ENCODE measurements around the gene CCDC92.
A peak's percentile ranks its signal among the peaks of the same experiment; 100 is the strongest.

CCDC92 gene

GRCh38 chr12:124001343-124001742 is 28.7 kb upstream of the CCDC92 start:
- DNase-seq, result no peak

DNA sequence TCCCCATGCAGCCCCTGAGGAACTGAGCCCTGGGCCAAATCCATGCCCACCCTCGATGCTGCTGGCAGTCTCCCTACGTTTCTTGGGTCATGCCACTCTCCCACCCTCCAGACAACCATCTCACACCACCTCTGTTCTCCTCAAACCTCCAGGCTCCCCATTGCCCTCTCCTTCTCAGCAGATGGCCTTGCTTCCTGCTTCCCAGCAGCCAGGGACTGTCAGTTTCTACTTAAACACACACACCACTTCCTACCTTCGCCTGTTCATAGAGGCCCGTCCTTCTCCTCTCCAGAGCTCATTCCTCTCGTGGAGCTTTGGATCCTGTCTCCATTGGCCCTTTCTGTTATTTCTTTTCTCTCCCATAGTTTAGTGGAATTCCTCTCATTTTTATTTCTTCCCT is 27.5 kb upstream of the CCDC92 start:
- no peak for DNase-seq

GRCh38 chr12:123998991-123999359 is 26.3 kb upstream of the CCDC92 start:
- DNase-seq, result no peak

- no peak for DNase-seq
These were observed 25.8 kb upstream of the CCDC92 start for GRCh38 chr12:123998344-123998990.

GRCh38 chr12:123997908-123998307 is 25.3 kb upstream of the CCDC92 start:
- no peak for DNase-seq

GRCh38 chr12:123997033-123997822 is 24.6 kb upstream of the CCDC92 start:
- no peak for DNase-seq

- no peak for DNase-seq
These were observed 23.9 kb upstream of the CCDC92 start for GRCh38 chr12:123996581-123996980.

DNA sequence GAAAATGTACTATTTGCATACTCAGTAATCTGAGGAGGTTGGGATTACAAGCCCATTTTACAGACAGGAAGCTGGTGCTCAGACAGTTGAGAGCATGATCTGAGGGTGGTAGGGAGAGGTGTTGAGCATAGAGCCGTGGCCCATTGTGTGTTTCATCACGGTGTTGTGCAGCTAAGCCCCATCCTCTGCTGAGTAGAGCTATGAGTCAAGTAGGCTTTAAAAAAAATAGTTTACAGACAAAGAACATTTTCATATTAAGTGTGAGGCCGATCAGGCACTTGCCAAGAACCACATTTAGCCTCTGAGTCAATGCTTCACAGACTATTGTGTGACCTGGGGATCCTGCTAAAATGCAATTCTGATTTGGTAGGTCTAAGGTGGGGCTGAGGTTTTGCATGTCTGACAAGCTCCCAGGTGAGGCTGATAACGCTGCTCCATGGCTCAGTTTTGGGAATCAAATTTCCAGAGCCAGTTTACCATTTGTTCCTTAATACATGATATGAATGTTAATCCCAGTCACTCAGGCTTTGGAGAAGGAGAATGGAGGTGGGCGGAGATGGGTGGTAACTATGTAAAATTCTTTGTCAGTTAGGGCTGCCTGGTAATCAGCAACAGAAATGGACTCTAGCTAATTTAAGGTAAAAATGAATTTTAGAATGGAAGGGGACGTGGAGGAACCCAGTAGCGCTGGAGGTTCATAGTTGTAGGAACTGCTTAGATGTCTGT is 22.6 kb upstream of the CCDC92 start:
- DNase-seq, result peak; percentile 58

GRCh38 chr12:123992118-123992825 is 19.6 kb upstream of the CCDC92 start:
- DNase-seq, result no peak

DNA sequence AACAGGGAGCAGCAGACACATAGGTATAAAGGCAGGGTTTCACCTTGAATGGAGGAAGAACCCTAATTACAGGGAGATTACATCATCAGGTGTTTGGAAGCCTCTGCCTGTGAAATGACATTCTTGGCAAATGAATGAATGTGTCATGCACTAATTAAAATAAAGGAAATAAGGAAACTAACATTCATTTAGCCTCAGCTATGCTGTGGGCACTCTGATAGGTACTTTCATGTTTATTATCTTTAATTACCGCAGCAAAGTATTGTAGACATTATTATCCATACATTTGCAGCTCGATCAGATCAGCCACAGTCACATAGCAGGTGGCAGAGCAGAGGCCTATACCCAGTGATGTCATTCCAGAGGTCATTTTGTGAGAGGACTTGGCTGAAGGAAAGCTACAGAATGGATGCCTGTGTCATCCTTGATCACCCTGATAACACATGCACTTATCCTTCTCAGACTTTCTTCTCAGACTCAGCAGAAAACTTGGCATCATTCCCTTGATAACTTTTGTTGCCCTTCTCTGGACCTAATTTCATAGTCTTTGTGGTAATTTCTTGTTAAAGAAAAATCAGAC is 18.8 kb upstream of the CCDC92 start:
- DNase-seq, result no peak

DNA sequence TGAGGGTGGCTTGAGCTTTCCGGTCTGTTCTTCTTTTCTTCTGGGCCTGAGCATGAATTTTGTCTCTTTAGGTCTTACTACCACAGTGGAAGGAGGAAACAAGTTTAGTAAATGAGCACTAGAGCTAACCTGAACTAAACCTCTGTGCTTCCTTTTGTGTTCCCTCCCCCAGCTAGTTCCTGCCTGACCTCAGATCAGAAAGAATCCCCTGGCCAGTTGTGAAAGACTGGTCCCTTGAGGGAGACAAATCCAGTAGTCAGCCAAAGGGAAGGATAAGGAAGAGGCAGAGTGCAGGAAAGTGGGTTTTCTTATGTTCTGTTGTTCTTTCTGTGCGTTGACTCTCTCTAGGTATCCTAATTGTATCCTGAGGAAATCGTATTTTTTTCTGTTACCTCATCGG is 17.9 kb upstream of the CCDC92 start:
- DNase-seq, result peak; percentile 72

DNA sequence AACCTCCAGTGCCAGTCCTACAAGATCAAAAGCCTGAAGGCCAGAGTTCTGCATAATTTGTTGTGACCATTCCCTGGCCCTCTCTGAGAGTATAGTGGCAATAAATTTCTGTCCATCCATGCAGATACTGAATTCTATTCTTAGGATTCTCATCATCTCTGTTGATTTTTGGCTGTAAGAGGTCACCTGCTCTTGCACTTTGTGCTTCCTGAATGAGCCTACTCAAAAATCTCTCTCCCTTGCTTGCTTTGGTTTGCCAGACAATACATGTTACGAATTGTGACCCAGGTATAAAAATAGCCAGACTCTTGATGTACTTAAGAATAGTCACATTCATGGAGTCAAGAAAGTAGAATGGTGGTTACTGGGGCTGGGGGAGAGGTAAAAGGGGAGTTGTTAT is 17.1 kb upstream of the CCDC92 start:
- DNase-seq, result no peak

GRCh38 chr12:123989168-123989567 is 16.5 kb upstream of the CCDC92 start:
- no peak for DNase-seq

DNA sequence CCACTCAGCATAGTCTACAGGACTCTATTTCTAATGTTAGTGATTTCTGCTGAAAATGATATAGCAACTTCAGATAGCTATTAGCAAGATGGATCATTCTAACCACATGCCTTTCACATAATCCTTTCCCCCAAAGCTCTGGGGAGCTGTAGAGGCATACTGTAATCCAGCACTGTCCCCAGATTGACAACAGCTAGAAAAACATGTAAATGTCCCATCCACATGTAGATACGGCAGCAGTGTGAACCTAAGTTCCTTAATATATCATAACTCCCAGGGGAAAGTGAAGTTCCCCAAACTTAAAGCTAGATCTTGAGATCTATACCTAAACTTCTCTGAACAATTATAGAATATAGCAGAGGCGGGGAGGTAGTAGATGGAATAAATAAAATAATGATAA is 14.4 kb upstream of the CCDC92 start:
- no peak for DNase-seq

DNA sequence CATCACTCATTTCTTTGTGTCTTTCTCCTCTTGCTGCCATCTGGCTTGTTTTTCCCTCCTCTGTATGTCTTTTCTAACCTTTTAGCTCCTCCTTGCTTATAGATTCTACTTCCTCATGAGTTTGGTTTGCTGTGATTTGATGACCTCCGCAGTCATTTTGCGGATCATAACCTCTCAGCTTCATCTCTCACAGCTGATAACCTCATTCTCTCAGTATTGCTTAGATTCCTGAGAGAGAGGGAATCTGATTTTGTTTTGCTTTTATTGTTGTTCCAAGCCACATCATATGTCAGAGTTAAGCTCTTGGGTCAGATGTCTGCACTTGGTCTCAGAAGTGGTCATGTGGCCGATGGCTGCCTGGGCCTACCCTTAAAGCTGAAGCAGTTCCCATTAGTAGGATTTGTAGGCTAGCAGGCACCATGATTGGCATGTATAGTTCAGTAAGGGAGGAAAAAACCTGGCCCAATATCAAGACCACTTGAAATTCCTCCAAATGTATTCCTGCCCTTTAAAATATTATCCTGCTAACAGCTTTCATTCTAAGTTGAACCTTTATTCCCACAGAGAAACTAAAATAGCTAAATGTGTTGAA is 13.8 kb upstream of the CCDC92 start:
- no peak for DNase-seq

DNA sequence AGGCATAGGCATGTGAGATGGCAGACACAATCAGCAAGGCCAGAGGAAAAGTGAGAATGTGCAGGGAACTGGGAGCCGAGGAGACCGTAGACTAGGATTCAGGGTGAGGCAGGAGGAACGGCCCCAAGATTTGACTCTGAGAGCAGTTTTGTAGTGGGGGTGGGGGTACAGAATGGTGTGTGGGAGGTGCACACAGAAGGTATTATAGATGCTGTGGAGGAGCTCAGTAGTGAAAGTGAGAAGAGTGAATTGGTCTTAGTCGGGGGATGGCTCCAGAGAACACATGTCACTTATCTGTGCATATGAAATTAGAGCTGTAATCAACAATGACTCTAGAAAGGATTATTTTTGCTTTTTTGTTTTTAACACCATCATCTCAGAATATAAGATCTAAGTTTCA is 12.3 kb upstream of the CCDC92 start:
- DNase-seq, result no peak

- peak; percentile 66 for DNase-seq
These were observed 11.3 kb upstream of the CCDC92 start for GRCh38 chr12:123983822-123984485.

GRCh38 chr12:123982269-123982668 is 9.6 kb upstream of the CCDC92 start:
- DNase-seq, result no peak

DNA sequence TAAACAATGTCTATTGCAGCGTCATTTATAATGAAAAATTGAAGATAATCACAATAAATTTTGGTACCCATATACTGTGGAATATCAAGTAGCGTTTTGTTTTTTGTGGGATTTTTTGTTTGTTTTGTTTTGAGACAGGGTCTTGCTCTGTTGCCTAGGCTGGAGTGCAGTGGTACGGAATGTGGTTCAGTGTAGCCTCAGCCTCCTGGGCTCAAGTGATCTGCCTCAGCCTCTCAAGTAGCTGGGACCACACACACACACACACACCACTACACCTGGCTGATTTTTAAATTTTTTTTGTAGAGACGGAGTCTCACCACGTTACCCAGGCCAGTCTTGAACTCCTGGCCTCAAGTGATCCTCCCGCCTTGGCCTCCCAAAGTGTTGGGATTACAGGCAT is 6.9 kb upstream of the CCDC92 start:
- no peak for DNase-seq

- no peak for DNase-seq
These were observed 3.7 kb upstream of the CCDC92 start for GRCh38 chr12:123976227-123976826.
